WTC11 (cell line): ENCODE results near the gene NEK4. TPM values are rescaled to one million over a fixed set of nuclear protein-coding genes. Genes with fewer than 3 reads are reported as not detected.

Experiments
- ATAC-seq: fragments of 200-7000 bp; cut with Tn5 transposase; 2 replicates; pipeline ENCODE4 v1.10.0; 2021; ENCODE audit warnings: mild to moderate bottlenecking, moderate library complexity
- Bru-seq: library from RNA; stranded (reverse); fragments of 400-500 nt; gene quantifications from one replicate; lab custom pipeline; 2021; lab: Mats Ljungman, UMichigan
- CTCF ChIA-PET: fragments of 300-600 bp; sonication (Branson Sonifier 250); formaldehyde crosslinking; loops from one replicate; lab custom pipeline; 2021; ENCODE audit warnings: antibody characterized with exemption; lab: Charles Lee
- POLR2A ChIA-PET: fragments of 350-600 bp; sonication (Branson Sonifier 250); formaldehyde crosslinking; loops from one replicate; lab custom pipeline; 2021; ENCODE audit warnings: antibody characterized with exemption; lab: Charles Lee
- DNase-seq: peaks from one replicate; pipeline ENCODE4 v3.0.0; 2021; ENCODE audit warnings: low spot score
- H3K27ac Mint-ChIP-seq: 2 replicates; pipeline ENCODE4 v1.8.0; 2021; ENCODE audit warnings: mixed read lengths
- H3K27me3 Mint-ChIP-seq: 2 replicates; pipeline ENCODE4 v1.8.0; 2021; ENCODE audit warnings: low read depth, mild to moderate bottlenecking, moderate library complexity, mixed read lengths
- H3K36me3 Mint-ChIP-seq: 2 replicates; pipeline ENCODE4 v1.8.0; 2021; ENCODE audit warnings: mixed read lengths
- H3K4me1 Mint-ChIP-seq: 2 replicates; pipeline ENCODE4 v1.8.0; 2022; ENCODE audit warnings: mixed read lengths
- H3K4me3 Mint-ChIP-seq: 2 replicates; pipeline ENCODE4 v1.8.0; 2021; ENCODE audit warnings: mild to moderate bottlenecking, moderate library complexity, mixed read lengths
- H3K9me3 Mint-ChIP-seq: 2 replicates; pipeline ENCODE4 v1.8.0; 2021; ENCODE audit warnings: mixed read lengths
- ATF6 ChIP-seq: sonication (generic); formaldehyde crosslinking; IDR thresholded peaks from 2 replicates; pipeline ENCODE4 v1.8.1; 2023; ENCODE audit warnings: mild to moderate bottlenecking, missing genetic modification reagents
- CBFB ChIP-seq: sonication (generic); formaldehyde crosslinking; IDR thresholded peaks from 2 replicates; pipeline ENCODE4 v1.8.1; 2022; ENCODE audit warnings: mild to moderate bottlenecking, low read depth, missing genetic modification reagents
- CREM ChIP-seq: sonication (generic); formaldehyde crosslinking; IDR thresholded peaks from 2 replicates; pipeline ENCODE4 v1.8.1; 2022; ENCODE audit warnings: mild to moderate bottlenecking, missing genetic modification reagents, moderate library complexity
- E2F4 ChIP-seq: sonication (generic); formaldehyde crosslinking; IDR thresholded peaks from 2 replicates; pipeline ENCODE4 v1.8.1; 2022; ENCODE audit warnings: low read depth, mild to moderate bottlenecking, moderate library complexity, missing genetic modification reagents, borderline replicate concordance
- E2F5 ChIP-seq: sonication (generic); formaldehyde crosslinking; IDR thresholded peaks from 2 replicates; pipeline ENCODE4 v1.8.1; 2022; ENCODE audit warnings: mild to moderate bottlenecking, moderate library complexity, missing genetic modification reagents
- FOXJ3 ChIP-seq: sonication (generic); formaldehyde crosslinking; IDR thresholded peaks from 2 replicates; pipeline ENCODE4 v1.9.0; 2021; ENCODE audit warnings: missing genetic modification reagents, mild to moderate bottlenecking, borderline replicate concordance
- FOXK1 ChIP-seq: sonication (generic); formaldehyde crosslinking; IDR thresholded peaks from 2 replicates; pipeline ENCODE4 v1.8.0; 2022; ENCODE audit warnings: mild to moderate bottlenecking, moderate library complexity, missing genetic modification reagents
- FOXP1 ChIP-seq: sonication (generic); formaldehyde crosslinking; IDR thresholded peaks from 2 replicates; pipeline ENCODE4 v1.8.0; 2022; ENCODE audit warnings: missing genetic modification reagents, mild to moderate bottlenecking, moderate library complexity, borderline replicate concordance
- FOXP4 ChIP-seq: sonication (generic); formaldehyde crosslinking; IDR thresholded peaks from 2 replicates; pipeline ENCODE4 v1.8.0; 2022; ENCODE audit warnings: mild to moderate bottlenecking, missing genetic modification reagents
- GABPB1 ChIP-seq: sonication (generic); formaldehyde crosslinking; IDR thresholded peaks from 2 replicates; pipeline ENCODE4 v1.8.1; 2023; ENCODE audit warnings: mild to moderate bottlenecking, missing genetic modification reagents
- HMGXB4 ChIP-seq: sonication (generic); formaldehyde crosslinking; IDR thresholded peaks from 2 replicates; pipeline ENCODE4 v1.8.1; 2023; ENCODE audit warnings: mild to moderate bottlenecking, moderate library complexity, missing genetic modification reagents
- PRDM15 ChIP-seq: sonication (generic); formaldehyde crosslinking; IDR thresholded peaks from 2 replicates; pipeline ENCODE4 v1.8.0; 2022; ENCODE audit warnings: missing genetic modification reagents
- SMAD4 ChIP-seq: sonication (generic); formaldehyde crosslinking; IDR thresholded peaks from 2 replicates; pipeline ENCODE4 v1.8.0; 2022; ENCODE audit warnings: mild to moderate bottlenecking, missing genetic modification reagents
- ZNF281 ChIP-seq: sonication (generic); formaldehyde crosslinking; IDR thresholded peaks from 2 replicates; pipeline ENCODE4 v1.8.0; 2023; ENCODE audit warnings: mild to moderate bottlenecking, missing genetic modification reagents
- long read RNA-seq, 3 experiments: library from RNA in 1 of 3; library from capped mRNA in 1 of 3; library from polyadenylated mRNA in 1 of 3; unstranded in 2 of 3; stranded (forward) in 1 of 3; transcript quantifications; one replicate each; pipeline ENCODE4 v2.0.0, GENCODE V29; 2021
- total RNA-seq: library from RNA; stranded (reverse); gene quantifications from 3 replicates; pipeline ENCODE4 v1.2.3, GENCODE V29; 2021

Gene NEK4
- total RNA-seq (30.3 to 31.4 TPM (median 31.2 TPM) in 3 replicates), Bru-seq, nascent RNA (percentile 71 among the genes with signal in this experiment)
- long read RNA-seq, experiment 1, full-length matches to known transcripts: 68 of 151 reads
- long read RNA-seq, experiment 1, partial matches to known transcripts: 14 of 151 reads
- long read RNA-seq, experiment 1, other reads (novel, unspliced or antisense): 69 of 151 reads
- long read RNA-seq, experiment 2, full-length matches to known transcripts: 5 of 23 reads
- long read RNA-seq, experiment 2, partial matches to known transcripts: 3 of 23 reads
- long read RNA-seq, experiment 2, other reads (novel, unspliced or antisense): 15 of 23 reads
- long read RNA-seq, experiment 3, partial matches to known transcripts: 23 of 27 reads
- long read RNA-seq, experiment 3, other reads (novel, unspliced or antisense): 4 of 27 reads

GRCh38 chr3:52770496-52771333, at the start of gene NEK4:
Gene NEK4, minus strand, starts transcription at chr3:52770940. Its CDS starts 194 bp downstream, at chr3:52770746.
- peak within 1 kb of the TSS; percentile 90 for H3K4me3 Mint-ChIP-seq
- no peaks in the 10 kb centered on the region for H3K27me3 Mint-ChIP-seq
- peak; percentile 22; the same call in 1 of the 2 replicates for TF ChIP-seq E2F4 (CRISPR knock-in tag)
- TF ChIP-seq CBFB: peak; percentile 56; the same call in 1 of the 2 replicates
- peak; percentile 40; the same call in 1 of the 2 replicates for TF ChIP-seq GABPB1 (CRISPR knock-in tag)
- TF ChIP-seq HMGXB4: peak; percentile 24; the same call in 1 of the 2 replicates
- no peak for TF ChIP-seq E2F5 (CRISPR knock-in tag)
- no peak for TF ChIP-seq ATF6 (CRISPR knock-in tag)
- TF ChIP-seq ZNF281 (CRISPR knock-in tag): no peak
- TF ChIP-seq PRDM15: no peak
- 0 out of 2 replicates have a peak, but pooled peaks have one; percentile 47 for TF ChIP-seq FOXP4 (CRISPR knock-in tag)
- no peak for TF ChIP-seq FOXJ3 (CRISPR knock-in tag)
- TF ChIP-seq FOXP1 (CRISPR knock-in tag): peak; percentile 68; the same call in 1 of the 2 replicates
- 0 out of 2 replicates have a peak, but pooled peaks have one; percentile 33 for TF ChIP-seq SMAD4
- TF ChIP-seq FOXK1: 0 out of 2 replicates have a peak, but pooled peaks have one; percentile 39
- peak; percentile 90 for TF ChIP-seq CREM (CRISPR knock-in tag)

More at GRCh38 chr3:52770496-52771333, at the start of gene NEK4:
- peak; percentile 95 for DNase-seq
- POLR2A ChIA-PET: interaction anchor here (1.0 to 1.4 kb wide), 3 partner anchors 9 to 318 kb away, joined by 3 to 4 read pairs (median 4); no protein-coding TSS in a partner anchor
- H3K9me3 Mint-ChIP-seq: no peaks in the 10 kb centered on the region
- peaks cover 6% of the 10 kb centered on the region for H3K4me1 Mint-ChIP-seq
- H3K36me3 Mint-ChIP-seq: peaks cover 14% of the 10 kb centered on the region
- CTCF ChIA-PET: interaction anchor here (0.6 to 3.3 kb wide), 10 partner anchors 22 to 1102 kb away, joined by 3 to 46 read pairs (median 4); partner anchors contain the start of gene GLT8D1
- peak; percentile 96 for ATAC-seq
- H3K27ac Mint-ChIP-seq: peak within 1 kb of the TSS; percentile 95
